Measurements from ENCODE around the gene PPME1. TPM values are rescaled to one million over a fixed set of nuclear protein-coding genes. Genes with fewer than 3 reads are reported as not detected.

PPME1 gene
- total RNA-seq, 2 experiments from 2014 or later = 28.6 to 28.8 TPM

- no peak overlapping the region for H3K4me2 ChIP-seq (ENCODE audit: low read length)
- TF ChIP-seq CTCF (conservative IDR thresholded peaks at IDR 0.05; ENCODE audit: low read length) (no peak), EZH2phosphoT487 (IDR thresholded peaks at IDR 0.05; ENCODE audit: borderline replicate concordance, low read depth, low read length) (no peak)
- CTCF ChIA-PET (ENCODE audit: unreplicated experiment) = no interaction called here
Measured at GRCh38 chr11:74288161-74288560, 117.1 kb downstream of the PPME1 start.

GRCh38 chr11:74288911-74289310, 117.8 kb downstream of the PPME1 start:
- Histone ChIP-seq H3K4me1 (ENCODE audit: insufficient read depth, low read length, poor library complexity, severe bottlenecking) (no peaks in the 10 kb centered on the region), H3K27ac (ENCODE audit: low read depth, low read length, poor library complexity, severe bottlenecking) (no peak overlapping the region), H2AFZ (ENCODE audit: low read length) (no peak overlapping the region), H4K20me1 (ENCODE audit: insufficient read depth, low read length) (no peaks in the 10 kb centered on the region), H3K36me3 (ENCODE audit: insufficient read depth, low read length) (no peaks in the 10 kb centered on the region), H3K4me2 (ENCODE audit: low read length) (no peak overlapping the region), H3K9me2 (ENCODE audit: insufficient read depth, low read length) (no peaks in the 10 kb centered on the region), H3K79me2 (ENCODE audit: insufficient read depth, low read depth, low read length) (no peaks in the 10 kb centered on the region), H3K4me3 (ENCODE audit: low read depth, low read length, poor library complexity, severe bottlenecking) (no peak overlapping the region), H3K9me3 (ENCODE audit: low read length) (no peaks in the 10 kb centered on the region)
- intact Hi-C loops (cut with micrococcal nuclease; ENCODE audit: unreplicated experiment) = no loop called here
- no TSS peak for BruUV-seq (replicated peaks)
- POLR2A ChIA-PET = no interaction called here
- CTCF ChIA-PET (ENCODE audit: unreplicated experiment) = no interaction called here
- DNase-seq (ENCODE audit: low spot score) = no peak
- TF ChIP-seq CTCF (conservative IDR thresholded peaks at IDR 0.05; ENCODE audit: low read length) (no peak), EZH2phosphoT487 (IDR thresholded peaks at IDR 0.05; ENCODE audit: borderline replicate concordance, low read depth, low read length) (no peak)

More at GRCh38 chr11:74288161-74288560, 117.1 kb downstream of the PPME1 start:
- POLR2A ChIA-PET = no interaction called here
- no peaks in the 10 kb centered on the region for H4K20me1 ChIP-seq (ENCODE audit: insufficient read depth, low read length)
- DNase-seq (ENCODE audit: low spot score) = no peak
- no peaks in the 10 kb centered on the region for H3K9me3 ChIP-seq (ENCODE audit: low read length)
- H3K4me1 ChIP-seq (ENCODE audit: insufficient read depth, low read length, poor library complexity, severe bottlenecking) = no peaks in the 10 kb centered on the region
- H3K27ac ChIP-seq (ENCODE audit: low read depth, low read length, poor library complexity, severe bottlenecking) = no peak overlapping the region
- intact Hi-C loops (cut with micrococcal nuclease; ENCODE audit: unreplicated experiment) = no loop called here
- no peak overlapping the region for H2AFZ ChIP-seq (ENCODE audit: low read length)
- H3K9me2 ChIP-seq (ENCODE audit: insufficient read depth, low read length) = no peaks in the 10 kb centered on the region
- no TSS peak for BruUV-seq (replicated peaks)
- H3K4me3 ChIP-seq (ENCODE audit: low read depth, low read length, poor library complexity, severe bottlenecking) = no peak overlapping the region
- H3K79me2 ChIP-seq (ENCODE audit: insufficient read depth, low read depth, low read length) = no peaks in the 10 kb centered on the region
- H3K36me3 ChIP-seq (ENCODE audit: insufficient read depth, low read length) = no peaks in the 10 kb centered on the region

GRCh38 chr11:74297484-74297883, 126.4 kb downstream of the PPME1 start:
- Histone ChIP-seq H3K9me3 (ENCODE audit: low read length) (0 out of 2 replicates have a peak, but pooled peaks cover 3% of the 10 kb centered on the region), H3K4me3 (ENCODE audit: low read depth, low read length, poor library complexity, severe bottlenecking) (no peak overlapping the region), H4K20me1 (ENCODE audit: insufficient read depth, low read length) (no peaks in the 10 kb centered on the region), H3K36me3 (ENCODE audit: insufficient read depth, low read length) (no peaks in the 10 kb centered on the region), H3K4me1 (ENCODE audit: insufficient read depth, low read length, poor library complexity, severe bottlenecking) (no peaks in the 10 kb centered on the region), H3K79me2 (ENCODE audit: insufficient read depth, low read depth, low read length) (no peaks in the 10 kb centered on the region), H2AFZ (ENCODE audit: low read length) (no peak overlapping the region), H3K27ac (ENCODE audit: low read depth, low read length, poor library complexity, severe bottlenecking) (no peak overlapping the region), H3K9me2 (ENCODE audit: insufficient read depth, low read length) (no peaks in the 10 kb centered on the region), H3K4me2 (ENCODE audit: low read length) (no peak overlapping the region)
- TF ChIP-seq EZH2phosphoT487 (IDR thresholded peaks at IDR 0.05; ENCODE audit: borderline replicate concordance, low read depth, low read length) (no peak), CTCF (conservative IDR thresholded peaks at IDR 0.05; ENCODE audit: low read length) (no peak)
- no TSS peak for BruUV-seq (replicated peaks)
- intact Hi-C loops (cut with micrococcal nuclease; ENCODE audit: unreplicated experiment) = no loop called here
- DNase-seq (ENCODE audit: low spot score) = no peak
- ChIA-PET CTCF (ENCODE audit: unreplicated experiment) (no interaction called here), POLR2A (interaction anchor here (0.7 kb wide), 1 partner anchor 810 kb away, joined by 3 read pairs; no protein-coding TSS in a partner anchor)
